NCI-H2196 (cell line): ENCODE results near the gene PRRG2.

ENCODE experiments used
- DNase-seq: peaks from one replicate; lab custom pipeline; 2025; ENCODE audit not compliant: unreplicated experiment; lab: John Stamatoyannopoulos, UW

The PRRG2 gene

DNA sequence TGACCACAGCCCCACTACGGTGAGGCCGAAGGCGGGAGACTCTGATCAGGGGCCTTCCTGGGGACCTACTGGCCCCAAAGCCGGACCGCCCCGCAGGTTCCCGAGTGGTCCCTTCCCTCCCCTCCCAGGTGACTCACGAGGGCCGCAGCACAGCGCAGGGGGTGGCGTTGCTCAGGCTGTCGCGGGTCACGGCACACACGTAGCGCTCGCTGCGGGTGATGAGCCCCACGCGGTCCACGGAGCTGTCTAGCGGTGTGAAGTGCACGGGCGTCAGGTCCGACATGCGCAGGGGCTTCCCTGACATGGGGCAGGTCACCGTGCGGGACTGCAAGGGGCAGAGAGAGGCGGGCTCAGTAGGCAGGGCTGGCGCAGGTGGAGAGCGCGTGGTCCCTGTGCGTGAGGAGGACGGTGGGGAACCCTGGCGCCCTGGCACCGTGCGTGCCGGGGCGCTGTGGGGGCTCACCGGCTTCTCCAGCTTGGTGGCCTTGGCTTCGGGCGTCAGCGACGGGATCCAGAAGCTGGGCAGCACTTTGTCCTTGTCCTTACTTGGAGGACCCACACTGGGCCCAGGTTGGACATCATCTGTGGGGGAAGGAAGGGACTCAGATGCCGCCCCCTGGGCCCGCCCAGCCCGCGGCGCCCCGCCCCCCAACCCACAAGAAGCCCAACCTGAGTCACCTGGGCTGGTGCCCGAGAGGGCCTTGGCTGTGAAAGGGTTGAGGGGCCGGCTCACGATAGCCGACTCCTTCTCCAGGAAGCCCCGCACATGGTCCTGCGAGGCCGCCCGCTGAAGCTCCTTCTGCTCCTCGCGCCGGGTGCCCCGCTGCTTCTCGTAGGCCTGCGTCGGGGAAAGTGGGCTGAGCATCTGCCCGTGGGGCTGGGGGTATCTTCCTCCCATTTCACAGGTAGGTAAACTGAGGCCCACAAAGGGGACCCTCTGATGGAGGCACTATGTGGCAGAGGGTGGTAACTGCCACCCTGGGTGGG lies 24.4 kb upstream of the PRRG2 start:
- no peak for DNase-seq

DNA sequence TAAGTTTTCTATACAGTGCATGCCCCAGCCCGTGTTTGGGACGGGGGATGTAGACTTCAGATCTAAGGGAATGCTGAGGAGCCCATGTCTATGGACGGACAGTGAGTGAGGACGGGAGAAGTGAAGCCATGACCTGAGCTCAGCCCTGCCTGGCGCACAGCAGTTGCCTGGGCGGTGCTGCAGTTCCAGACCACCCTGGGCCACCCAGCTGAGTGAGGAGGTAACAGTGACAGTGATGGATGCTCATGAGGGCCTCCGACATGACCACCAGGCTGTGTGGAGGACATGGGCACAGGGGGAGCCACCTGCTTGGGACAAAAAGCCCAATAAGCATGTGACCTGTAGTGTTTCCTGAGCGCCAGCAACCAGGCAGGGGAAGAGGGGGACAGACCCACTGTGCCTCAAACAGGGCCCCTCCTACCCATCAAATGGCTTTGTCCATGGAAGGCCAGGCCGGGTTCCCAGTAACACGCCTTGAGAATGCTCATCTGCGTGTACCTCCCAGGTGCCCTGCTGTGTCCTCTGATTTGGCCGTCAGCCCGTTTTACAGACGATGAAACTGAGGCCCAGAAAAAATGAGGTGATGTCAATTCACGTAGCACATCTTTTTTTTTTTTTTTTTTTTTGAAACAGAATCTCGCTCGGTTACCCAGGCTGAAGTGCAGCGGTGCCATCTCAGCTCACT lies 23.3 kb upstream of the PRRG2 start:
- no peak for DNase-seq

DNA sequence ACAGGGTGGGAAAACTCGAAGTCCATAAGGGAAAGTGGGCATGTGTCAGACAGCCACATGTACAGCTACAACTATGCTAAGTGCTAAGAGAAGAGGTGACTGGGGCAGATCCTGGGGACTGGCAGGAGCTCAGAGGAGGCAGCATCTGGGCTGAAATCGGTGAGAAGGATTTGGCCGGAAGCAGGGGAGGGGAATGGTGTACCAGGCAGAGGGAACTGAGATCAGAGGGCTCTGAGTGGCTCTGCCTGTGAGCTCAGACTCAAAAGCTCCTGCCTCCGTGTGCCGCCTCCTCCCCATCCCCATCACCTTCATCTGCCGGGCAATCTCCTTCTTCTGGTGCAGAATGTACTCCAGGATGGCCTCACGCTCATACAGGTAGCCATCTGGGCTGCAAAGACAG lies 22.5 kb upstream of the PRRG2 start:
- no peak for DNase-seq

DNA sequence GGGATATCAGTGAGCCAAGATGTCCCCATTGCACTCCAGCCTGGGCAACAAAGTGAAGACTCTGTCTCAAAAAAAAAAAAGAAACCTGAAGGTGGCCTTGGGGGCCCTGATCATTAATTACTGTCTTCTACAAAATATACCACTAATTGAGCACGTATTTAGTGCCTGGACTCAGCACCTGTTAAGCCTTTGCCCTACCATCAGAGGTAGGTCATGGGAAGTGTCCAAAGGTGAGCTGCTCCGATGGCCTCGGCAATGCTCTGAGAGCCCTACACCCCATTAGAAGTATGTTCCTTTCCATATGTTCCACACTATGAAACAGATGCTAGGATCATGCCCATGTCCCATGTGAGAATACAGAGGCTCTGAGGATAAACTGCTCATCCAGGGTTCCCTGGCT lies 21.7 kb upstream of the PRRG2 start:
- DNase-seq, result no peak

DNA sequence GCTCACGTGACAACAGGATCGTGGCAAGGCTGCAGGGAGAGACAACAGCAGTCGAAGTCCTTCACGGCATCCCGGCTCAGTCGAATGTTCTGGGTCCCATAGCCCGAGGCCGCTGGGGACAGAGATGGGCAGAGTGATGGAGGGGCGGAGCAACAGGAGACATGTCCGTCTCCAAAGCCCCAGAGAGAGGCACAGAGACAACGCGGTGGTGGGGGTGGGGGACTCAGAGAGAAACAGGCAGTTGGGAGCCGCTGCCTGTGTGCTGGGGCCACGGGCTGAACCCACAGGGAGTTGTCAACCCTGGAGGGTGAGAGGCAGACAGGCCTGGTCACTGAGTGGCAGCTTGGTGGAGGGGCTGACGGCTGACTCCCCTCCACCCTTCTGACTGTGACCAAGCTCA lies 21.2 kb upstream of the PRRG2 start:
- no peak for DNase-seq

DNA sequence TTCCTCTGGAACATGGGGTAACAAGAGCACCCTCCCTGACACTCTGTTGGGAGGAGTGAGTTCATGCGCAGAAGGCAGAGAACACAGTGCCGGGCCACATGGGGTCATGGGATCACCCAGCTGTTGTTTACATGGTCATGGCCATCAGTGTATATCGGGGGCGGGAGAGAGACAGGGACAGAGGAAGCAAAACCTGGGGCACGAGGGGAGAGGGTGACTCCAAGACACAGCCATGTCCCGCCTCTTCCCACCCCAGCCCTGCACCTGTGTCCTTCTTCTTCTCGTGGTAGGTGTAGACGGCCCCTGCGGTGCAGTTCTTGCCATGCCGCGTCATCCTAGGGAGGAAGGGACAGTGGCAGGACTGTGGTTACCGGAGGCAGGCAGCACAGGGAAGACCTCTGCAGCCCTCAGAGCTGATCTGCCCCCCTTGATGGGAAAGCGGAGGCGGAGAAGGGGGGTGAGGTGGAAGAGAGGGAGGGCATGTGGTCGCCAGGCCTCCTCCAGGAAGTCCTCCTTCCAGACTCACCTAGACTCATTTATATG lies 20.7 kb upstream of the PRRG2 start:
- no peak for DNase-seq

DNA sequence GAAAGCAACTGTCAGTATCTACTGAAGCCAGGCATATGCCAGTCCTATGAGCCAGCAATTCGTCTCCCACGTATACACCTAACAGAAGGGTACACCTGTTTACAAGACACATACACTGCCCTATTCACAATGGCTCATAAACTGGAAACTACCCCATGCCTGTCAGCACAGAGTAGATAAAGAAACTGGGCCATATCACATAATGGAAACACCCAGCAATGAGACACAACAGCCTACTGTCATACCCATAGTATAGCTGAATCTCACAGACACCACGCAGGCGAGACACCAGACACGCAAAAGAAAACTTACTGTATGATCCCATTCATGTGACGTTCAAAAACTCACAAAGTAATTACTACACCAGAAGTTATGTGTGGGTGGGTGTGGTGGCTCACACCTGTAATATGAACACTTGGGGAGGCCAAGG lies 16.5 kb upstream of the PRRG2 start:
- DNase-seq, result no peak

DNA sequence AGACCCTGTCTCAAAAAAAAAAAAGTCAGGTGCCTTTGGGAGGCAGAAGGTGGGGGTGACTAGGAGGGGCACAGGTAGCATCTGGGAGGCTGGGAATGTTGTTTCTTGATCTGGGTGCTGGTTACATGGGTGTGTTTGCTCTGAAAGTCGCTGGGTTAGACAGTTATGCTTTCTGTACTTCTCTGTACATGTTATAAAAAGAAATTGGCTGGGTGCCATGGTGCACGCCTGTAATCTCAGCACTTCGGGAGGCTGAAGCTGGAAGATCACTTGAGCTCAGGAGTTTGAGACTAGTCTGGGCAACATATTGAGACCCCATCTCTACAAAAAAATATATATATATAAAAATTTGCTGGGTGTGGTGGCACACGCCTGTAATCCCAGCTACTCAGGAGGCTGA lies 15.9 kb upstream of the PRRG2 start:
- no peak for DNase-seq

DNA sequence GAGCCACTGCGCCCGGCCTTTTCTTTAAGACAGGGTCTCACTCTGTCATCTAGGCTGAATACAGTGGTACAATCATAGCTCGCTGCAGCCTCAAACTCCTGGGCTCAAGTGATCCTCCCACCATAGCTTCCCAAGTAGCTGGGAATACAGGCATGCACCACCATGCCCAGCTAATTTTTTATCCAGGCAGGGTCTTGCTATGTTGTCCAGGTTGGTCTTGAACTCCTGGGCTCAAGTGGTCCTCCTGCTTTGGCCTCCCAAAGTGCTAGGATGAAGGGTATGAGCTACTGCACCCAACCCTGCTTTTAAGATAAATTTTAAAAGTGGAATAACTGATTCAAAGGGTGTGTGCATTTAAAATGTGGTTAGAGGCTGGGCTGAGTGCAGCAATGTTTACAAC lies 14.8 kb upstream of the PRRG2 start:
- no peak for DNase-seq

DNA sequence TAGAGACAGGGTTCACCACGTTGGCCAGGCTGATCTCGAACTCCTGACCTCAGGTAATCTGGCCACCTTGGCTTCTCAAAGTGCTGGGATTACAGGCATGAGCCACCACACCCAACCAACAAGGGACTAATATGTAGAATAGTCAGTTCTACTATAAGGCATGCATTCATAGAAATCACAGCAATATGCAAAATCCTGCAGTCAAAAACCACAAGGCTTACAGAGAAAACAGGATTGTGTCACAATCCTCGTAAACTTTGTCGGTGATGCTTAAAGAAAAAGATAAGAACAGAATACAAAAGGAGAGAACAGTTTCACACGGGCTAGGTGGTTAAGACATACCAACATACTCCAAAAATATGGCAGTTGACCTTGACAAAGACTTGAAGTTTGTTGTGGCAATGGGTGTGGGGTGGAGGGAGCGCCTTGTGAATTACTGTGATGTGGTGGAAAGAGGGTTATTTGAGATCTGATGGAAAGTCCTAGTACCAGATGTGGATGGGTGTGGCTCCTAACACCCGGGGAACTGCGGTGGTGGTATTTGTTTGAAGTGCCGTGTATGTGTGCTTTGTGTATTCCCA lies 13.2 kb upstream of the PRRG2 start:
- DNase-seq, result no peak

DNA sequence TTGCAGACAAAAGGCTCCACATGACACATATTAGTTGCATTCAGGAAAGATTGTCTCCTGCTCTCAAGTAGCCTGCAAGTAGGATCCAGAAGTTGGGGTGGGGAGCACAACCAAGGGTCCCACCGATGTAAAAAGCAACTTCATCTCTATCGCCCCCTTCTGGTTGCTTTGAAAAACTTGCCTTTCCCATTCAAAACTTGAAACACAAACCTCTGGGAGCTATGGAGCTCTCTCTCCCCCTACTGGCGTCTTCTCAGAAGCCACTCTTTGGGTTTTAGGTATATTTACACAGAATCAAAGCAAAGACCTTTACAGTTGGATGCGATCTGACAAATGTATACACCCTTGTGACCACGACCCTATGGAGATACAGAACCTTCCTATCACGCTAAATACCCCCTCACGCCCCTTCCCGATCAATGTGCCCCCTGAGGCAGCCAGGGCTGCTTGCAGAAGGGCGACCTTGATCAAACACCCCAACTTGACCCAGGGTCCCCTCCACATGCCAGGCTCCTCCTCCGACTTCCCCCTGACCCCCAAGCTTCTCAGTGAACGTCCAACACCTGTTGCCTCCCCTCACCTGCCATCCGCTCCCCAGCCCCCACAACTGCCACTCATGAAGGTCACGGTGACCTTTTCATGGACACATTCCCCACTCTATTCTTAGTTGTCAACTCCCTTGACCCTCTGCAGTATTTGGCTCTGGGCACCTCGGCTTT lies 10.8 kb upstream of the PRRG2 start:
- peak; percentile 83 for DNase-seq

DNA sequence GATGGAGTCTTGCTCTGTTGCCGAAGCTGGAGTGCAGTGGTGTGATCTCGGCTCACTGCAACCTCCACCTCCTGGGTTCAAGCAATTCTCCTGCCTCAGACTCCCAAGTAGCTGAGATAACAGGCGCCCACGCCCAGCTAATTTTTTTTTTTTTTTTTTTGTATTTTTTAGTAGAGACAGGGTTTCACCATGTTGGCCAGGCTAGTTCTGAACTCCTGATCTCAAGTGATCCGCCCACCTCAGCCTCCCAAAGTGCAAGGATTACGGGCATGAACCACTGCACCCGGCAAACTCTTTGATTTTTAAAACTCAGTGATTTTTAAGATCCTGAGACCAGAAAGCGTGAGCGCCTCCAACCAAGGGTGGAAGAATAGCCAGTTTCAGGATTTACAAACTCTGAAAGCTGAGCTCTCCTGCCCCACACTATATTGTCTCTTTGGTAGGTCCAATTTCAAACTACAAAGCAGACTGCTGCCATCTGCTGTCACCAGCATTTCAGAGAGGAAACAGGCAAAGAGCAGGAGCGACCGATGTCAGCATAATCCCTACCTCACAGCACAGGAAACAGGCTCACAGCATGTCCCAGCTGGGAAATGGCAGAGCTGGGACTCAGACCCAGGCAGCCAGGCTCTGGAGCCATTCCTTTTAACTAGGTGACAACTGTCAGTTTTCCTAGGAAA lies 10.0 kb upstream of the PRRG2 start:
- peak; percentile 30 for DNase-seq

DNA sequence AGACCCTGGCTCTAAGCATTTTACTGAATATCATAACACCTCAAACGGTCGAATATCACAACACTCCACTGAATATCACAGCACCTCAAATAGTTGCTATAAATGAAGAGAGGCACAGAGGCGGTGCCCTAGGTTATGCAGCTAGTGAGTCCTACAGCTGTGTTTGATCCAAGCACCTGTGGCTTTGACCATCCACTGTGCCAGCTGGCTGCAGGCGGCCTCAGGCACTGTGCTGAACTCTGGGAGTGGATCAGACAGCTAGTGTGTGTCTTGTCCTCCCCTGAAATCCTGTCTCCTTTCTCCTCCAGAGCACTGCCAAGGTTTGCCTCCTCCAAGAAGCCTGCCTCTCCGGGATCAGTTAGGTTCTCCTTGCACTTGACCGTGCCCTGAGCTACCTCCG lies 8.1 kb upstream of the PRRG2 start:
- no peak for DNase-seq

DNA sequence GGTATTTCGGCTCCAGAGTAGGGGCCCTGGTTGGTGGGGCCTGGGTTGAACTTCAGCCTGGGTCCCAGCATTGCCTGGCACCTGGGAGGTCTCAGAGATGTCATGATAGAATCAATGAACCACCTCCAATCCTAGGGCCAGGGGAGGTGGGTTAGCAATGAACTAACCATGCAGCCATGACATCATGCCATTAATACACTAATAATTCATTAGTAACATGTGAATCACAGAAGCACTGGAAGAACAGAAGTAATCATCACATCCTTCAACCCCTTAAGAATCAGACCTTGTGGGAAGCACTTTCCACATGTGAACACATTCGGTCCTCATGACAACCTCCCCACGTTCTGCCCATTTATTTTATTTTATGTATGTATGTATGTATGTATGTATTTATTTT lies 7.7 kb upstream of the PRRG2 start:
- no peak for DNase-seq

DNA sequence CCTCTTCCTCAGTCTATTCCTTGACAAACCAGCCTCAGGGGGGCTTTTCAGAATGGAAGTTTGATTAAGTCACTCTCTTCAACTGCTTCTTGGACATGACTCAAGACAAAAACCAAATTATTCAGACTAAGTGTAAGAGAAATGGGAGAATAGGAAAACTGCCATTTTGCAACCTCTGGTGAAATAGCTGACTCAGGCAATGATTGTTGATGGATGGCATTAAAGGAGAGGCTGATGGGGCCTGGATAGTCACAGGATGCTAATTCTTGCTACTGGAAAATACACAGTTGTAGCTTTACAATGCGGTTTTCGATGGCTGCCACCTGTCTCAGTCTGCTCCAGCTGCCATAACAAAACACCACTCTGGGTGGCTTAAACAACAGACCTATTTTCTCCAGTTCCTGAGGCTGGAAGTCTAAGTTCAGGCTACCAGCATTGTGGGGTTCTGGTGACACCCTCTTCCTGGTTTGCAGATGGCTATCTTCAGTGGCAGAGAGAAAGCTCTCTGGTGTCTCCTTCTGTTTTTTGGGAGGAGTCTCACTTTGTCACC lies 6.8 kb upstream of the PRRG2 start:
- no peak for DNase-seq

DNA sequence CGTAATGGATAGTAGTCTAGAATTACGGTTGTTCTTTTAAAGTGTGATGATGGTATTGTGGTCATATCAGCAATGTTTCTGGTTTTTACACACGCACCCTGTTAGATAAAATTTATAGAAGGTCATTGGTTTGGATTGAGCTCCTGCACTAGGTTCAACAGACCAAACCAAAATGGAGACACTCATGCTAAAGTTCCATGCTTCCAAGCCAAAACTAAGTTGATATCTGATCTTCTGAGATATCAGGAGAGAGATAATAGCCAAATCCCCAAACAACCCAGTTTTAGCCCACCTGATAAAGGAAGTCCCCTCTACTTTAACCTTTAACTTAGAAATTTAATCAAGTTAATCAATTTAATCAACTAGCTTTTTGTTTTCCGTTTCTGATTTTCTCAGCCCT lies 1.9 kb upstream of the PRRG2 start:
- DNase-seq, result no peak

DNA sequence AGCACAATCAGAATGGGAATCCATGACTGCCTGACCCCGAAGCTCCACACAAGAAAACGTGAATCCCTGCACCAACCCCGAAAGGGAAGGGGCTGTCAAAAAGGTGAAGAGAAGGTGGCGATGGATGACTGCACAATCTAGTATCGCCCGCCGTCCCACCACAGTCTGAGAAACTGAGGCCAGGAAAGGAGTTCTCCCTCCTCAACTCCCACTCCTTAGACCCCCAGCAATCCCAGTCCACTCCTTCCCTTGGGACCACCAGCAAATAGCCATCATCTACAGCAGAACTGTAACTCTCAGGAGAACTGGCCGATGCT lies 1.2 kb upstream of the PRRG2 start:
- no peak for DNase-seq

DNA sequence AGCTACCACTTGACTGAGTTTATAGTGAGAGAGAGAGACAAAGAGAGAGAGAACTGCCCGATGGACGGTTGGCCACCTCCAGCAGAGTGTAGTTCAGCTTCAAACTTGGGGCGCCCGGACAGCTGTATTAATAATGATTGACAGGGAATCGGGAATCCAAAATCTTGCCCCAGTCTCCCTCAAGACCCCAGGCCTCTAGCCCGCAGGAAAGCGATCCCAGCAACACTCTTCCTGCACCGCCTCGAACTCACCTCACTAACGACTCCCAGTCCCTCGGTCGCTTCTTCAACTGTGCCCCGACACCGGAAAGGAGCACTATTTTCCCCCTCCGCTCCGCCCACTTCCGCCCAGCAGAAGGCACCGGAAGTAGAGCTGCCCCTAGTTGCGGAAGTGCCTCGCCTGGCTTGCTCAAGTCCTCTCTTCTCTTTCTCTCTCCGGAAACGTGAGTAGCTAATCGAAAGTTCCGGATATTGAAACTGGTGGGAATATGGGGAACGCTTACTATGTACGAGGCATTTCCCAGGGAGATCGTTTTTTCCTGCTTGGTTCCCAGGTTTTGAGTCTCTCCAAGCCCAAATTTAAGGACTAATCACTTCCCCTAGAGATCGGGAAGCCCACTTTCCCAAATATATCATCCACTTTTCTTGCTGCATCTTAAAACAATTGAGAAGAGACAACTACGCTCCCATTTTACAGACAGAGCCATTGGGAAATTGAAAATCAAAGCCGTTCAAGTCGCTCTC lies 681 bp upstream of the PRRG2 start, which contains the start of gene NOSIP:
NOSIP (minus strand) TSS at position 293 of the 743 bp plus-strand sequence. CDS start 19,865 bp downstream, outside the sequence.
- DNase-seq, result peak; percentile 96

DNA sequence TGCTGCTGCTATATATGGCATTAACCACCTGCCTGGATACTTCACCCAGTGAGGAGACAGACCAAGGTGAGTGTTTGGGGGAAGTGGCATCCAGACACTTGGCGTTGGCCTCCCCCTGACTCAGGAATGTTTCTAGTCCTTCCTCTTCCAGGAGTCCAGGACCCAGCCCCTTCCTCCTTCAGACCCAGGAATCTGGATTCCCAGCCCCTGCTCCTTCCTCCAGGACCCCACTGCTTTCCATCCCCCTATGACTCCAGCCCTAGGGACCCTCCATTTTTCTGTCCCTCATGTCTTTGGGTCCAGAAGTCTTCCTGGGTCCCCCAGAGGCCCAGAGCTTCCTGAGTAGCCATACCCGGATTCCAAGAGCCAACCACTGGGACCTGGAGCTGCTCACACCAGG lies 2.1 kb downstream of the PRRG2 start:
- DNase-seq, result no peak

DNA sequence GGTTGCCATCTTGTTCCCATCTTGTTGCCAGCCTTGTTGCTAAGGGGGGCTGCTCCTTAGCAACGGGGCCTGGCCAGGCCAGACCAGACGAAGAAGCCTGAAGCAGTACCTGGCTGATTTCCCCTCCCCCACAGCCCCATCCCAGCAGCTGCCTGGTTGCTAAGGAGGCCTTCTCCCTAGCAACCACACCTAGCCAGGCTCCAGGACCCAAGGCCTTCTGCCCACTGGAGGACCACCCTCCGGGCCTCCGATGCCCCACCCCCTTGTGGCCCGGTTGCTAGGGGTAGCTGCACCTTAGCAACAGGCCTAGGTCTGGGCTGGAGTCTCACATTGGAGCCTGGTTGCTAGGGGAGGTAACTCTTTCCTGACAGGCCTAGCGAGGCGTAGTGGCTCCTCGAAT lies 3.9 kb downstream of the PRRG2 start:
- DNase-seq, result peak; percentile 65
